GM19240 (cell line): Measurements from ENCODE around the gene ERC1.
"Not testable (repeated sequence)": the region's sequence is repeated elsewhere in the genome, so short reads cannot be mapped to it uniquely, and the experiment has no call there.

ENCODE experiments used
- DNase-seq: peaks from one replicate; pipeline ENCODE4 v3.0.0; 2011; ENCODE audit warnings: low spot score; ENCODE audit not compliant: insufficient read length

The ERC1 gene

DNA sequence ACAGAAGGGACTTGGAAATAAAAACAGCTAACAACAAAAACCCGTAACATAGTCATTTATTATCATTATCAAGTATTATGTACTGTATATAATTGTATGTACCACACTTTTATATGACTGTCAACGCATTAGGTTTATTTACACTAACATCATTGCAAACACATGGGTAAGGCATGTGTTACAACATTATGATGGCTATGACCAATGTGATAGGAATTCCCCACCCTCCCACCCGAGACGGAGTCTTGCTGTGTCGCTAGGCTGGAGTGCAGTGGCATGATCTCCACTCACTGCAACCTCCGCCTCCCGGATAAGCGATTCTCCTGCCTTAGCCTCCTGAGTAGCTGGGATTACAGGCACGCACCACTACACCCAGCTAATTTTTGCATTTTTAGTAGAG is 82.6 kb downstream of the ERC1 start:
- DNase-seq, result no peak

- DNase-seq, result no peak
These were observed 86.2 kb downstream of the ERC1 start for GRCh38 chr12:1077036-1077803.

DNA sequence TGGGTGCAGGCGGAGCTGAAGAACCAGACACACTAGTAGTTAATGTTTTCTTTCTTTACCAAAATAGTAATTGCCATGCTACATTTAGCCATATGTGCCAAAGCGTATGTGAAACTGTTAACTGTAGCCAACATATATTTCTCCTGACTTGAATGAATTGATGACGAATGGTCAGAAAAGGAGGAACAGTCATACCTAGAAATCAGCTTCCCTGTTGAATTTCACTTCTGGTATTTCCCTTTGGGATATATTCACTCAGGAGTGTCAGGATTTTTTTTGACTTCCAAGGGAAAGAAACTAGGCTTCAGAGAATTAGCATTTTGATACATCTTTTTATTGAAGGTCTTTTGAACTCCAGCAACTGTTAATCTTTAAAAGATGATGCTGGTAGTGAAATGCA is 87.0 kb downstream of the ERC1 start:
- DNase-seq, result no peak

DNA sequence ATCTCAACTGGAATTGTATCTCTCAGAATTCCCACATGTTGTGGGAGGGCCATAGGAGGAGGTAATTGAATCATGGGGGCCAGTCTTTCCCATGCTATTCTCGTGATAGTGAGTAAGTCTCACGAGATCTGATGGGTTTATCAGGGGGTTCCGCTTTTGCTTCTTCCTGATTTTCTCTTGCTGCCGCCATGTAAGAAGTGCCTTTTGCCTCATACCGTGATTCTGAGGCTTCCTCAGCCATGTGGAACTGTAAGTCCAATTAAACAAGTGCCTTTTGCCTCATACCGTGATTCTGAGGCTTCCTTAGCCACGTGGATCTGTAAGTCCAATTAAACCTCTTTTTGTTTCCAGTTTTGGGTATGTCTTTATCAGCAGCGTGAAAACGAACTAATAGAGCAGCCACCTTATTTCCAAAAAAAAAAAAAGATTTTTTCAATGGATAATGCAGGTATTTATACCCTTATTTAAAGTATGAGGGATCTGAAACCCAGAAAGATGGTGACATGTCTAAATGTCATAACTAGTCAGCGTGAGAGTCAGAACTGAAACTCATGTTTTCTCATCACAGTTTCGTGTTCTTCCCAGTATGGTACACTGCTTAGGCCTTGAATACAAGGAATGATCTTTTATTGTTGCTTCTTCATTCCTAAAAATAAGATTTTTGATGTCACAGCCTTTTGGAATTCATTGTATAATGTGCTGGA is 89.6 kb downstream of the ERC1 start:
- no peak for DNase-seq

GRCh38 chr12:1083151-1083888 is 92.3 kb downstream of the ERC1 start:
- no peak for DNase-seq

GRCh38 chr12:1083889-1084262 is 92.9 kb downstream of the ERC1 start:
- no peak for DNase-seq

DNA sequence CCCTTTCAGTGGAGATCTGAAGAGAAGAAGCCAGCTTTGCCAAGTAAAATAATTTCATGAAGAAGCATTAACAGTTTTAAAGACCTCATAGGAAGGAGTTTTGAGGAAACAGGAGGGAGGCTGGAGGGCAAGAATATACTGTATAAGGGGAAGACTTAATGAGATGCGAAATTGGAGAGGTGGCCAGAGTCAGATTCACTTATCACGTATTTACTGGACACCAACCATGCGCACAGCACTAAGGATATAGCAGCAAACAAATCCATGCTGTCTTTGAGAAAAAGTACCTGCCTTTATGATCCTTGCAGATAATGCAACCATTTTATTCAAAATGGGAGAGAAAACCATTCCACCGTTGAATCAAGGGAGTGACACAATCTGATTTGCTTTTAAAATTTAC is 100.3 kb downstream of the ERC1 start:
- no peak for DNase-seq

GRCh38 chr12:1093166-1093751 is 102.2 kb downstream of the ERC1 start:
- DNase-seq, result no peak

- DNase-seq, result no peak
These were observed 103.7 kb downstream of the ERC1 start for GRCh38 chr12:1094714-1095113.

GRCh38 chr12:1099158-1099557 is 108.1 kb downstream of the ERC1 start:
- peak; percentile 17 for DNase-seq

GRCh38 chr12:1099618-1100017 is 108.6 kb downstream of the ERC1 start:
- not testable (repeated sequence) for DNase-seq

- DNase-seq, result no peak
These were observed 111.1 kb downstream of the ERC1 start for GRCh38 chr12:1102115-1102514.

DNA sequence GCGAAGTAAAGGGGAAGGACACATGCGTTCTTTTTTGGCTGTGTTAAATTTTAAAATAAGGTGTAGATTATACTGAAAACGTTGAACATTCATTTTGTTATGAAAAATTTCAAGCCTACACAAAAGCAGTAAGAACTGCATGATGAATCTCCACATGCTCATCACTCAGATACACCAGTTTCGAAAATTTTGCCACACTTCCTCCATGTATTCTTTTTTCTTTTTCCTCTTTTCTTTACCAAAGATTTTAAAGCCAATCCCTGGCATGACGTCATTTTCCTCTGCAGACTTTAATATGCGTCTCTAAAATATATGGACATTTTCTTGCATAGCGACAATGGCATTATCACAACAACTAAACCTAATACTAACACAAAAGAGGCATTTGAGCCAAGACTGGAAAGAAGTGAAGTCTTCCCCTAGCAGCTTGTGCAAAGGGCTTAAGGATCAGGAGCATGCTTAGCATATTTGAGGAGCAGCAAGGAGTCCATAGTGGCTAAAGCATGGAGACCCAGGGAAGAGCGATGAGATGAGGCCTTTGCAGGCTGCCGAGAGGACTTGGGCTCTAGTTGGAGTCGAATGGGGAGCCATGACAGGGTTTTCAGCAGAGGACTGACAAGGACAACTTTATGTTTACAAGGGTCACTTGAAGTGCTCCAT is 111.9 kb downstream of the ERC1 start:
- no peak for DNase-seq

GRCh38 chr12:1103632-1104031 is 112.6 kb downstream of the ERC1 start:
- DNase-seq, result no peak

GRCh38 chr12:1104088-1104800 is 113.2 kb downstream of the ERC1 start:
- no peak for DNase-seq

GRCh38 chr12:1107669-1108068 is 116.6 kb downstream of the ERC1 start:
- no peak for DNase-seq

GRCh38 chr12:1108276-1108675 is 117.3 kb downstream of the ERC1 start:
- DNase-seq, result peak; percentile 35

GRCh38 chr12:1115484-1116231 is 124.6 kb downstream of the ERC1 start:
- DNase-seq, result no peak

- DNase-seq, result no peak
These were observed 126.3 kb downstream of the ERC1 start for GRCh38 chr12:1117371-1117770.

GRCh38 chr12:1117970-1118563 is 127.0 kb downstream of the ERC1 start:
- no peak for DNase-seq
